ENCODE data around the gene BSG. TPM values are rescaled to one million over a fixed set of nuclear protein-coding genes. Genes with fewer than 3 reads are reported as not detected.

Gene BSG
- total and polyA plus RNA-seq, 7 experiments from 2014 or later: 109 to 349 (median 159) TPM

DNA sequence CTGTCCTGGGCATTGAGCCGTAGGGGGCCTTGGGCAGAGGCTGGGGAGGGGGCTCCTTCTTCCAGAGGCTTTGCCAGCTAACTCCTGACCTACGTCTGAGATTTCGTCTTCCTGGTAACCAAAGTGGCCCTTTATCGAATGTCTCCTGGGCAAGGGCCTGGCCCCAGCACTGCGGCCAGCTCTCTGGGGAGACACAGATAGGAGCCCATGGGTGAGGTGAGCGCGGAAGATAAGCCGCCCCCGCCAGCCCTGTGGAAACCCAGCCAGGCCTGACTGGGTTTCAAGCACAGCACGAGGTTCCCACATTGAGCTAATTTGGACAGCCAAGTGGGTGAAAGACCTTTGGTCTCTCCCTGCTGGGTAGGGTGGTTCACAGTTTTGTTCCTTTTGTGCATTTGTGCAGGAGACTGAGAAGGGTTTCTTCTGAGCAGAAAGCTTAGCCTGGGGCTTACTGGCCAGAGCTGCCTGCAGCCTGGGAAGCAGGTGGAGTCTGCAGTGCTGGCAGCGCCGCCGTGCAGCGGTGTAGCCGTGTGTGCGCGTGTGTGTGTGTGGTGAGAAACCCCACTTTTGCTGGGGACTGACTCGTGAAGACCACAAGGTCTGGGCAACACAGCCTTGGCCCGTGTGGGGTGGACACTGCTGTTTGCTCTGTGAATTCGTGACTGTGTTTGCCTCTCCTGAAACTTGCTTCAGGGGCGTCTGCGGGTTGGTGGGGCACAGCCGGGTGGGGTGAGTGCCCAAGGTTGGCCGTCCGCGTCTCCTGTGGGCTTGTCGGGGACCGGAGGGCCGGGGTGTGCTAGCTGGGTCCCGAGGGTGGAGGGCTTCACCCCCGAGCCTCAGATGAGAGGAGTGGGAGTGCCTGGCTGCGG is 2.5 kb downstream of the BSG start:
- Histone ChIP-seq H3K9me3 (ENCODE audit: control insufficient read depth in 2 of 3, low read length in 3 of 3) (no peaks in the 10 kb centered on the region), H3K27ac (ENCODE audit: low read depth, low read length) (no peak overlapping the region), H3K4me1 (ENCODE audit: control insufficient read depth in 2 of 2, insufficient read depth in 2 of 2, low read length in 2 of 2) (peaks cover 16 to 19% of the 10 kb centered on the region in 2 donors), H3K27me3 (ENCODE audit: control insufficient read depth in 2 of 2, insufficient read depth in 2 of 2, low read length in 2 of 2) (no peaks in the 10 kb centered on the region), H3K4me3 (ENCODE audit: low read length) (no peak overlapping the region), H3K36me3 (ENCODE audit: control insufficient read depth in 2 of 3, insufficient read depth in 3 of 3, low read length in 3 of 3) (peaks cover 0 to 27% (median 0%) of the 10 kb centered on the region in 3 experiments)
- H3K4me3 Mint-ChIP-seq: peak overlapping the region; percentile 45 to 94 (median 66)
- ATAC-seq (no peak), DNase-seq (no peak)
- peaks cover 0 to 3% (median 2%) of the 10 kb centered on the region in 5 donors for H3K36me3 Mint-ChIP-seq
- ChIA-PET POLR2A (interaction anchor here (0.6 to 1.4 kb wide), 2 partner anchors 11 to 37 kb away, joined by 3 read pairs; no protein-coding TSS in a partner anchor), CTCF (interaction anchor here (0.6 to 1.1 kb wide), 3 partner anchors 9 to 64 kb away, joined by 3 to 6 read pairs (median 3); no protein-coding TSS in a partner anchor)
- peaks cover 12 to 45% (median 34%) of the 10 kb centered on the region in 7 donors for H3K4me1 Mint-ChIP-seq
- intact Hi-C loops (cut with micrococcal nuclease): loop anchor here in 1 of 2 donors (5.0 kb wide), 2 partner anchors 37 to 87 kb away; partner anchors contain the start of gene RNF126
- peak overlapping the region in 6 of 9 donors; percentile 5 to 42 (median 12) for H3K27ac Mint-ChIP-seq
- peaks cover 0 to 4% (median 0%) of the 10 kb centered on the region in 5 donors for H3K27me3 Mint-ChIP-seq
- peaks cover 0 to 12% (median 0%) of the 10 kb centered on the region in 11 donors for H3K9me3 Mint-ChIP-seq

GRCh38 chr19:575527-576506 is 3.4 kb downstream of the BSG start:
- Histone ChIP-seq H3K27me3 (ENCODE audit: control insufficient read depth in 2 of 2, insufficient read depth in 2 of 2, low read length in 2 of 2) (no peaks in the 10 kb centered on the region), H3K9me3 (ENCODE audit: control insufficient read depth in 2 of 3, low read length in 3 of 3) (no peaks in the 10 kb centered on the region), H3K4me1 (ENCODE audit: control insufficient read depth in 2 of 2, insufficient read depth in 2 of 2, low read length in 2 of 2) (peaks cover 16 to 19% of the 10 kb centered on the region in 2 donors), H3K36me3 (ENCODE audit: control insufficient read depth in 2 of 3, insufficient read depth in 3 of 3, low read length in 3 of 3) (peaks cover 0 to 35% (median 0%) of the 10 kb centered on the region in 3 experiments), H3K27ac (ENCODE audit: low read depth, low read length) (no peak overlapping the region), H3K4me3 (ENCODE audit: low read length) (no peak overlapping the region)
- Mint-ChIP-seq H3K27ac (peak overlapping the region in 1 of 9 donors; percentile 9), H3K4me3 (peak overlapping the region in 2 of 10 donors; percentile 20 to 51), H3K4me1 (peaks cover 12 to 43% (median 30%) of the 10 kb centered on the region in 7 donors), H3K36me3 (peaks cover 0 to 3% (median 2%) of the 10 kb centered on the region in 5 donors), H3K9me3 (peaks cover 0 to 6% (median 0%) of the 10 kb centered on the region in 11 donors), H3K27me3 (peaks cover 0 to 4% (median 0%) of the 10 kb centered on the region in 5 donors)
- no peak for DNase-seq
- intact Hi-C loops (cut with micrococcal nuclease): no loop called here
- POLR2A ChIA-PET: interaction anchor here (0.6 to 1.2 kb wide), 2 partner anchors 38 to 58 kb away, joined by 3 read pairs; no protein-coding TSS in a partner anchor
- no peak for ATAC-seq
- CTCF ChIA-PET: interaction anchor here (0.6 to 1.1 kb wide), 3 partner anchors 24 to 65 kb away, joined by 3 to 6 read pairs (median 5); no protein-coding TSS in a partner anchor

DNA sequence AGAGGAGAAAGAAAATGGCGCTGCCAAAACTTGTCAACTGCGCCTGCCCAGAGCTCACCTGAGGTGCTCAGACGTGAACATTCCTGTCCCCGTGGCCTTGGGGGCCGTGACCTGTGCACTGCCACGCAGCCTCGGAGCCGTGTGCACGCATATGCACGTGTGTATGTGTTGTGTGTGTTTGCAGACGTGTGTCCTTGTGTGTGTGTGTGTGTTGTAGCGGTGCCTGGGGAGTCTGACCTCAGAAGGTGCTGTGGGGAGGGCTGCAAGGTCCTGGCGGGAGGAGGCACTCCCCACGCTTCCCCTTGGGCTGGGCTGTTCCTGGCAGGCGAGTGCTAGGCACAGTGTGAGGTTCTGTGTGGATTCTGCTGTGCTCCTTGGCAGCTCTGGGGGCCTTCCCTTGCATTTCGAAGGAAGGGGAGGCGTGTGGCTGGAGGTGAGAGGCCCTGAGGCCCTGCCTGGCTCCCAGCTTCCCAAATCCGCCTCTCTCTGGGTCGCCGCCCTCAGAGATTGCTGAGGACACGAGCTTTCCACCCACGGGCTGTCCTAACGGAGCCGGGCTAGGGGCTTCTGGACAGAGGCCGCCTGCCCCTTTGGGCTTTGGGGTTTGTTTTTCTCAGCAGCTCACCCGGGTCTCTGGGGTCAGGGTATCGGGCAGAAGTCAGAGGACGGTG is 4.5 kb downstream of the BSG start:
- Histone ChIP-seq H3K27me3 (ENCODE audit: control insufficient read depth in 2 of 2, insufficient read depth in 2 of 2, low read length in 2 of 2) (no peaks in the 10 kb centered on the region), H3K4me1 (ENCODE audit: control insufficient read depth in 2 of 2, insufficient read depth in 2 of 2, low read length in 2 of 2) (peaks cover 15 to 16% of the 10 kb centered on the region in 2 donors), H3K4me3 (ENCODE audit: low read length) (no peak overlapping the region), H3K27ac (ENCODE audit: low read depth, low read length) (no peak overlapping the region), H3K9me3 (ENCODE audit: control insufficient read depth in 2 of 3, low read length in 3 of 3) (no peaks in the 10 kb centered on the region), H3K36me3 (ENCODE audit: control insufficient read depth in 2 of 3, insufficient read depth in 3 of 3, low read length in 3 of 3) (peaks cover 0 to 45% (median 4%) of the 10 kb centered on the region in 3 experiments)
- no peak for ATAC-seq
- Mint-ChIP-seq H3K9me3 (peaks cover 0 to 2% (median 0%) of the 10 kb centered on the region in 11 donors), H3K27me3 (no peaks in the 10 kb centered on the region), H3K36me3 (peaks cover 0 to 3% (median 0%) of the 10 kb centered on the region in 5 donors), H3K4me3 (peak overlapping the region in 2 of 10 donors; percentile 14 to 31), H3K4me1 (peaks cover 4 to 32% (median 25%) of the 10 kb centered on the region in 7 donors), H3K27ac (no peak overlapping the region)
- DNase-seq: no peak
- intact Hi-C loops (cut with micrococcal nuclease): no loop called here
- ChIA-PET POLR2A (interaction anchor here (0.9 to 1.2 kb wide), 2 partner anchors 57 to 84 kb away, joined by 3 read pairs; no protein-coding TSS in a partner anchor), CTCF (interaction anchor here (0.6 kb wide), 1 partner anchor 36 kb away, joined by 5 read pairs; no protein-coding TSS in a partner anchor)

DNA sequence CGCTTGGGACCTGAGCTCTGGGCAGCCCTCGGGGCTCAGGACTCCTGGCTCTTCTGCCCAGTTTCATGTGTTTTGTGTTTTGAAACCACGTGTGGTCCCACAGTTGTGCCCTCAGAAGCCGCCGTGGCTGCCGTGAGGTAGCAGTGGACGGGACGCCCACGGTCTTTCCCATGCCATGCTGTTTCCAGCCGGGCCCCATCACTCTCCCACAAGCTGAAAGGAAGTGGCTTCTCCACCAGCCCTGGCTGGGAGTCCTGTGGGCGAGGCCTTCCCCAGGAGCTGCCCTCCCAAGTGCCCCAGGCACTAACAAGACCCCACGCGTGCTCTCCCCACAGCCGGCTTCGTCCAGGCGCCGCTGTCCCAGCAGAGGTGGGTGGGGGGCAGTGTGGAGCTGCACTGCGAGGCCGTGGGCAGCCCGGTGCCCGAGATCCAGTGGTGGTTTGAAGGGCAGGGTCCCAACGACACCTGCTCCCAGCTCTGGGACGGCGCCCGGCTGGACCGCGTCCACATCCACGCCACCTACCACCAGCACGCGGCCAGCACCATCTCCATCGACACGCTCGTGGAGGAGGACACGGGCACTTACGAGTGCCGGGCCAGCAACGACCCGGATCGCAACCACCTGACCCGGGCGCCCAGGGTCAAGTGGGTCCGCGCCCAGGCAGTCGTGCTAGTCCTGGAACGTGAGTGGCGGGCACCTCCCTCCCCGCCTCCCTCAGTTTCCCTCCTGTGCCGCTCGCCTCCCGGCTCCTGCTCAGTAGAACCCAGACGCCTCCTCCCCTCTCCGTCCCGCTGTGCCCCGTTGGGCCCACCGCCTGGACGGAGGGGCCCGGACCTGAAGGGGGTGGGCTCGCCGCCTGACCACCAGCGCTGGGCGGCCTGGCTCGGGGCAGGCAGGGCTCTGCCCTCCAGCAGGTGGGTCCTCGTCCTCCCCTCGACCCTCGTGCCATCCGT is 5.3 kb downstream of the BSG start:
- intact Hi-C loops (cut with micrococcal nuclease): no loop called here
- peak overlapping the region in 1 of 10 donors; percentile 31 for H3K4me3 Mint-ChIP-seq
- Histone ChIP-seq H3K27ac (ENCODE audit: low read depth, low read length) (no peak overlapping the region), H3K36me3 (ENCODE audit: control insufficient read depth in 2 of 3, insufficient read depth in 3 of 3, low read length in 3 of 3) (peaks cover 0 to 48% (median 4%) of the 10 kb centered on the region in 3 experiments), H3K9me3 (ENCODE audit: control insufficient read depth in 2 of 3, low read length in 3 of 3) (no peaks in the 10 kb centered on the region), H3K4me3 (ENCODE audit: low read length) (no peak overlapping the region), H3K27me3 (ENCODE audit: control insufficient read depth in 2 of 2, insufficient read depth in 2 of 2, low read length in 2 of 2) (no peaks in the 10 kb centered on the region), H3K4me1 (ENCODE audit: control insufficient read depth in 2 of 2, insufficient read depth in 2 of 2, low read length in 2 of 2) (peaks cover 15 to 16% of the 10 kb centered on the region in 2 donors)
- H3K27ac Mint-ChIP-seq: no peak overlapping the region
- ChIA-PET POLR2A (interaction anchor here (0.9 kb wide), 1 partner anchor 84 kb away, joined by 3 read pairs; no protein-coding TSS in a partner anchor), CTCF (no interaction called here)
- H3K27me3 Mint-ChIP-seq: no peaks in the 10 kb centered on the region
- H3K4me1 Mint-ChIP-seq: peaks cover 4 to 29% (median 22%) of the 10 kb centered on the region in 7 donors
- H3K36me3 Mint-ChIP-seq: peaks cover 0 to 4% (median 0%) of the 10 kb centered on the region in 5 donors
- peaks cover 0 to 2% (median 0%) of the 10 kb centered on the region in 11 donors for H3K9me3 Mint-ChIP-seq
- DNase-seq: no peak
- ATAC-seq: no peak

- CTCF ChIA-PET: no interaction called here
- Mint-ChIP-seq H3K27ac (no peak overlapping the region), H3K4me1 (peaks cover 0 to 24% (median 16%) of the 10 kb centered on the region in 7 donors), H3K36me3 (peaks cover 0 to 9% (median 0%) of the 10 kb centered on the region in 5 donors), H3K27me3 (no peaks in the 10 kb centered on the region), H3K4me3 (no peak overlapping the region), H3K9me3 (no peaks in the 10 kb centered on the region)
- Histone ChIP-seq H3K4me1 (ENCODE audit: control insufficient read depth in 2 of 2, insufficient read depth in 2 of 2, low read length in 2 of 2) (peaks cover 8 to 9% of the 10 kb centered on the region in 2 donors), H3K9me3 (ENCODE audit: control insufficient read depth in 2 of 3, low read length in 3 of 3) (no peaks in the 10 kb centered on the region), H3K36me3 (ENCODE audit: control insufficient read depth in 2 of 3, insufficient read depth in 3 of 3, low read length in 3 of 3) (peaks cover 0 to 50% (median 4%) of the 10 kb centered on the region in 3 experiments), H3K4me3 (ENCODE audit: low read length) (no peak overlapping the region), H3K27me3 (ENCODE audit: control insufficient read depth in 2 of 2, insufficient read depth in 2 of 2, low read length in 2 of 2) (no peaks in the 10 kb centered on the region), H3K27ac (ENCODE audit: low read depth, low read length) (no peak overlapping the region)
- intact Hi-C loops (cut with micrococcal nuclease): no loop called here
- no peak for DNase-seq
- POLR2A ChIA-PET: no interaction called here
- no peak for ATAC-seq
Measured at GRCh38 chr19:579111-579841, 6.9 kb downstream of the BSG start.
